Measurements from ENCODE around the gene TUB.

TUB gene

DNA sequence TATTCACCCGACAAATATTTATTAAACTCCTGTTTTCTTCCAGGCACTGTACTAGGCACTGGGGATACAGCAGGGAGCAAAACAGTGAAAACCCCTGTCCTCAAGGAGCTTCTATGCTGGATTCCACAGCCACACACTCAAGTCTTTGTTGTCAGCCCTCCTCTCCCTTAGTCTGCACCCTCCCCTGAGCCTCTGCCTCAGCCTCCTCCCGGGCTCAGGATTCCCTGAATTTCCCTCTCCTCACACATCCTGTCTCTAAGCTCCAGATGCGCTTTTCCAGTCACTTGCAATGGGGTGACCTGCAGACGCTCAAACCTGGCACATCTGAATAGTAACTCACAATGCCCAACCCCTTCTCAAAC is 13.5 kb upstream of the TUB start:
- H3K4me3 ChIP-seq (ENCODE audit: low read length) = no peak overlapping the region
- peaks cover 21% of the 10 kb centered on the region for H3K27me3 ChIP-seq (ENCODE audit: insufficient read depth, low read length)
- H2AFZ ChIP-seq (ENCODE audit: low read depth, low read length) = no peak overlapping the region
- no peaks in the 10 kb centered on the region for H3K9me3 ChIP-seq (ENCODE audit: low read length)
- H3K4me1 ChIP-seq (ENCODE audit: insufficient read depth, low read length) = peaks cover 12% of the 10 kb centered on the region
- H3K36me3 ChIP-seq (ENCODE audit: insufficient read depth, low read length) = no peaks in the 10 kb centered on the region

DNA sequence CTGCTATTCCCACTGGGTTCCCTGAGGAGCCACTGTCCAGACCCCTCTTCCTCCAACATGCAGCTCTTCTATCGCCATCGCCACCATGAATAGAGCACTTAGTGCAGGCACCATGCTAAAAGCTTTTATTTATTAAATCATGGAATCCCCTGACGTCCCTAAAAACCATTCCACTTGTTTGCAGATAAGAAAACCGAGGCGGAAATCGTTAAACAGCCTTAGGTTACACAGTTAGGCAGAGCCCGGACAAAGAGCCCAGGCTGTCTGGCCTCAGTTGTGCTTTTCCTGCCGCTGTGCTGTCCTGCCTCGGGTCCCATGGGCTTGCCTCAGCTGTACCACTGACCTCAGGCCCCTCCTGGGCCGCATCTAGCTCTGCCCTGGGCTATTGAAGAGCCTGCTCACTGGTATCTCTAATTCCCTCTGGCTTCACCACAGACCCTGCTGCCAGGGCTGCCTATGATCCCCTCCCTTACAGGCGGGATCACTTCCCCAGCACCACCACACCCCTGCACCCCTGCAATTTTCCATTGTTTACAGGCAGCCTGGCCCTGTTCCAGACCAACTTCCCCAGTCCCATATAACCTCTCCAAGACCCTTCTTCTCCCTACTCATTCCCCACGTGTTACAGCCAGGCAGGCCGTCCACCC is 13.0 kb upstream of the TUB start:
- Histone ChIP-seq H3K36me3 (ENCODE audit: insufficient read depth, low read length) (no peaks in the 10 kb centered on the region), H3K4me3 (ENCODE audit: low read length) (no peak overlapping the region), H3K27me3 (ENCODE audit: insufficient read depth, low read length) (peaks cover 22% of the 10 kb centered on the region), H2AFZ (ENCODE audit: low read depth, low read length) (no peak overlapping the region), H3K4me1 (ENCODE audit: insufficient read depth, low read length) (peaks cover 13% of the 10 kb centered on the region), H3K9me3 (ENCODE audit: low read length) (no peaks in the 10 kb centered on the region)

DNA sequence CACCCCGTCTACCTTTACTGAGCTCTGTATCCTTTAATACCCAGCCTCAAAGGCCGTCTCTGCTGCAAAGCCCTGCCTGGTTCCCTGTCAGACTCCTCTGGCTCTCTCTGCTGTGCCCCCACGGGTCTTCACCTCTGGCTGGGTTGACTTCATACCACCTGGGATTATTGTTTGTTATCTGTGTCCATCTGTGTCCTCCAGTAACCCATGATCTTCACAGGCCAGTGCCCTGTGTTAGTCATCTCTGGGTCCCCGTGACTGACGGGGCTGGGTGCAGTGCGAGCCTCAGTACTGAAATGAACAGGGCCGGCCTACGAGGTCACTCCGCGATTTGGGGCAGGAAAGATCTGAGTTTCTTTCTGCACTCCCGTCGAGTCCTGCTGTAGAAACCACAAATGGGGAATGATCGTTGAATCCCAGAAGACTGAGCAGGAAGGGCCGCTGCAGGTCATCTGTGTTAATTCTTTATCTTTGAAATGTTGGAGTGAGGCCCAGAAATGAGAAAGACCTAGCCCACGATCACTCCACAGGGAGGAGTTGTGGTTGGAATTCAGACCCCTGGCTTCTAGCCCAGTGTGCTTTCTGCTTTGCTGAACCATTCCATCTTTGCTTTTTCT is 12.3 kb upstream of the TUB start:
- H3K36me3 ChIP-seq (ENCODE audit: insufficient read depth, low read length) = no peaks in the 10 kb centered on the region
- H3K4me3 ChIP-seq (ENCODE audit: low read length) = no peak overlapping the region
- peaks cover 13% of the 10 kb centered on the region for H3K4me1 ChIP-seq (ENCODE audit: insufficient read depth, low read length)
- peaks cover 22% of the 10 kb centered on the region for H3K27me3 ChIP-seq (ENCODE audit: insufficient read depth, low read length)
- no peak overlapping the region for H2AFZ ChIP-seq (ENCODE audit: low read depth, low read length)
- no peaks in the 10 kb centered on the region for H3K9me3 ChIP-seq (ENCODE audit: low read length)

DNA sequence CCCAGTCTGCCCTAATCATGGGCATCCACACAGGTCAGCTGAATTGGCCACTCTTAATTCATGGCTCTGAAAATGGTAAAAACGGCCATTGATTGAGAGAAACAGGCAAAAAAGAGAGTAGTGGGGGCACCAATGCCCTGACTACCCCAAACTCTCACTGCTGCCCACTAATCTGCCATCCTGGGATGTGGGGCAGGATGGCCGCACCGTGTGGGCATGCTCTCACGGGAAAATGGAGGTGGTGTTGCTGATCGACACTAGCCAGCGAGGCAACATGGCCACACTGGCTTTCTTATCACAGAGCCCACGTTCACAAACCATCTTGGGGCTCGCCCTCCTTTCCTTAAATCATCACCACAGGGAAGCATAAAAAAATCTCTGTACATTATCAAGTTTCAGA is 11.2 kb upstream of the TUB start:
- Histone ChIP-seq H3K36me3 (ENCODE audit: insufficient read depth, low read length) (no peaks in the 10 kb centered on the region), H2AFZ (ENCODE audit: low read depth, low read length) (no peak overlapping the region), H3K4me3 (ENCODE audit: low read length) (no peak overlapping the region), H3K27me3 (ENCODE audit: insufficient read depth, low read length) (peaks cover 18% of the 10 kb centered on the region), H3K9me3 (ENCODE audit: low read length) (no peaks in the 10 kb centered on the region), H3K4me1 (ENCODE audit: insufficient read depth, low read length) (peaks cover 13% of the 10 kb centered on the region)

DNA sequence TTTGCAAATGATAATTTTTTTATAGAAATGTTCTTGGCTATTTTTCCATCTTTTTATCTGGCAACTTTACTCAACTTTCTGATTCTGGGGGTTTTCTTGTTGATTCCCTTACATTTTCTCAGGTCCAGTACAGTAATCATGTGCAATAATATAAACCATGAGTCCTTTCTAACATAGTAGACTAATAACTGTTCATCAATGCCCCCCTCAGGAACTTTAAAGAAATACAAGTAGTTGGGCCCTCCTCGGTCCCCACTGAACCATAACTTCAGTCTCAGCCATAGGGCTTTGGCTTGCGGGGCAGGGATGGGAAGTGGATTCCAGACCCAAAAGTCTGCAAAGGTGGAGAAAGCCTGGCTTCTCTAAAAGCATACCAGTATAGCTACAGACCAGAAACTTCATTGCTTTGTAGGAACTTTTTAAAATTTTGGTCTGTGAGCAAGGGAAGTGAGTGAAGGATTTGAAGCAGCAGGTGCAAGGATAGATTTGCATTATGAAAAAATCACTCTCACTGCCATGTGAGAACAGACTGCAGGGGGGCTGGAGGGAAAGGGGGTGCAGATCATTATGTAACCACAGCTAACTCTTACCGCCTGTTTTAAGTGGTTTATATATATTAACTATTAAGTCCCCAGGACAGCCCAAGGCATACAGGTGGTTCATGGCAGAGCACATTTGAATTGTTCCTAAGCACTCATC is 10.4 kb upstream of the TUB start:
- peaks cover 18% of the 10 kb centered on the region for H3K27me3 ChIP-seq (ENCODE audit: insufficient read depth, low read length)
- H3K9me3 ChIP-seq (ENCODE audit: low read length) = no peaks in the 10 kb centered on the region
- no peaks in the 10 kb centered on the region for H3K36me3 ChIP-seq (ENCODE audit: insufficient read depth, low read length)
- no peak overlapping the region for H2AFZ ChIP-seq (ENCODE audit: low read depth, low read length)
- H3K4me1 ChIP-seq (ENCODE audit: insufficient read depth, low read length) = peaks cover 13% of the 10 kb centered on the region
- H3K4me3 ChIP-seq (ENCODE audit: low read length) = no peak overlapping the region

DNA sequence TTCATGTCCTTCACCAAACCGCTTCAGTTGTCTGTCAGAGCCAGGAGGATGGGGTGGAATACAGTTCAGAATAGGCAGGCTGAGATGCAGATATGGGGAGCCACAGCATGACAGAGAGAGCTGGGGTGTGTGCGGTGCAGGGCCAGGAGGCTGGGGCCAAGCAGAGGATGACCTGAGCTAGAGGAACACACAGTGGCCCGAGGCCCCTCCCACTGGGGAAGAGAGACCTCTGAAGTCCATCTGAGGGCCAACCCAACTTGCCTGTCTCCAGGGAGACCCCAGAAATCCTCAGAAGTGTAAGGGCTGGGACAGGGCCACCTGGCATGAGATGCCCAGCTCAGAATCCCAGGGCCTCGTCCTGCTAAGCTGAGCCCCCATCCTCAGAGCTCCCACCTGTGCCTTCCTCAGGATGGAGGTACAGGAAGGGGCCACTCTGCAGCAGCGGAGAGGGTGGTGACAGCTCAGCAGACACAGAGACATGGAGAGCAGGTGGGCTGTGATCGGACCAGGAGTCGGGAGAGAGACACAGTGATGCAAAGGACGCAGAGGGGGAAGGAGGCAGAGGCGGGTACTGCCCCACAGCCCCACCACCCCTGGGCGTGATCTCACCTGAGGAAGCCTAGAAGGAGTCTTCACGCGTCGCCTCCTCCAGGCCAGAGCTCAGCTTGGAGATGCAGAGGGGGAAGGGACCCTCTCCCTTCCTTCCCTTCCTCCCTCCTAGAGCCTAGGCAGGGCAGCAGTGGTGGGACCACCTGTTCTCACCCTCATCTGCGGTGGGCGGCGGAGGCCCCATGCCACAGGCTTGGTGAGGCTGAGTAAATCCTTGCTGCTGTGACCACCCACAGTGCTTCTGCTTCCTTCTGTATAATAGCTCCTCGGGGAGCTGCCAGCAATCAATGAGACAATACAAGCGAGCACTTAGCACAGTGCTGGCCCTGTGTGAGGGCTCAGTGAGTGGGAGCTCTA is 9.1 kb upstream of the TUB start:
- Histone ChIP-seq H2AFZ (ENCODE audit: low read depth, low read length) (no peak overlapping the region), H3K4me1 (ENCODE audit: insufficient read depth, low read length) (peaks cover 13% of the 10 kb centered on the region), H3K27me3 (ENCODE audit: insufficient read depth, low read length) (peaks cover 13% of the 10 kb centered on the region), H3K4me3 (ENCODE audit: low read length) (no peak overlapping the region), H3K9me3 (ENCODE audit: low read length) (no peaks in the 10 kb centered on the region), H3K36me3 (ENCODE audit: insufficient read depth, low read length) (no peaks in the 10 kb centered on the region)

DNA sequence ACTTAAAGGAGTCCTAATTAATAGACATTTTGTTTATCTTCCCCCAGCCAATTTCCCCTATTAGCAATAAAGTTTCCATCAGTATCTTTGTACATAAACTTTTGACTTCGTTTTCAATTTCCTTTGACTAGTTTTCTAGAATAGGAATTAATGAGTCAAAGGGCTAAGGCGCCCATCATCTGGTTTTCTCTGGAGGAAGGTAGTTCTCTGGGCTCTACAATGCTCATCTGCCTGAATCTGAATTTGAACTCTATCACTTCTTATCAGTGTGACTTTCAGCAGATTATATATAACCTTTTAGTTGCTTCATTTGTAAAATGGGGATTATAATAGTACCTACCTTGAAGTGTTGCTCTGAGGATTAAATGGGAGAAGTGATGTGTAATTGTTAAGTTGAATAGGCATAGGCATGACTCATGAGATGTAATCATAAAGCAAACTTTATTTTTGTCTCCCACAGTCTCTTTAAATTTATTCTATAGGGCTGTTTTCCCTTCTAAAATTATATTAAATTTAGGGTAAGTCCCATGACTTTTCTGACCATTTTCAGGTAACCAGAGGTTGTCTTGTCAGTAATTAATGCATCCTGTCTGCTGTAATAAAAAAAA is 5.8 kb upstream of the TUB start:
- Histone ChIP-seq H3K9me3 (ENCODE audit: low read length) (no peaks in the 10 kb centered on the region), H2AFZ (ENCODE audit: low read depth, low read length) (no peak overlapping the region), H3K4me3 (ENCODE audit: low read length) (no peak overlapping the region), H3K4me1 (ENCODE audit: insufficient read depth, low read length) (peaks cover 6% of the 10 kb centered on the region), H3K36me3 (ENCODE audit: insufficient read depth, low read length) (no peaks in the 10 kb centered on the region), H3K27me3 (ENCODE audit: insufficient read depth, low read length) (peaks cover 17% of the 10 kb centered on the region)

DNA sequence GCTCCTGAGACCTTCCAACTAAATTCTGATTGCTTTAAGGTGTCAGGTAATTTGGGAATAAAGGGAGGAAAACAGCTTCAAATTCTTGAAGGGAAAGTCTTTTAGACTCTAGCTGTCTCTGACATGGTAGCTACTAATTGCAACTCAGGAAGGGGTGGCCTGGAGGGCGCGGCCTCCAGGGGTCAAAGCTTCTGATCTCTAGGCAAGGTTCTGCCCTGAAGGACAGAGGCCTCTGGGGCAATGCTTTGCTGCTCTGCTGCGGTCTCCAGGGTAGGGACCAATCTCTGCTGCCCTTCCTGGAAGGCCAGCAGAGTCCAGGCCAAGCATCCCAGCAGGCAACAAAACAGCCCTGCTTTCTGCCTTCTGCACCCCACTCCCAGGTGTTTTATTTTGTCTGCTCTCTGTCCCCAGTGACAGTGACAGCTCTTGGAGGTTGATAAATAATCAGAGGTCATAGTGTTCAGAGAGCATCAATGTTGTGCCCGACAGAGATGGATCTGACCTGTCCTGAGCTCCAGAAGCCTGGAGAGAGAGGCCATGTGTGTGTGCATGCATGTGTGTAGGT is 1.8 kb upstream of the TUB start:
- Histone ChIP-seq H3K4me3 (ENCODE audit: low read length) (no peak overlapping the region), H3K9me3 (ENCODE audit: low read length) (no peaks in the 10 kb centered on the region), H3K36me3 (ENCODE audit: insufficient read depth, low read length) (no peaks in the 10 kb centered on the region), H2AFZ (ENCODE audit: low read depth, low read length) (no peak overlapping the region), H3K4me1 (ENCODE audit: insufficient read depth, low read length) (peaks cover 31% of the 10 kb centered on the region), H3K27me3 (ENCODE audit: insufficient read depth, low read length) (peaks cover 4% of the 10 kb centered on the region)

DNA sequence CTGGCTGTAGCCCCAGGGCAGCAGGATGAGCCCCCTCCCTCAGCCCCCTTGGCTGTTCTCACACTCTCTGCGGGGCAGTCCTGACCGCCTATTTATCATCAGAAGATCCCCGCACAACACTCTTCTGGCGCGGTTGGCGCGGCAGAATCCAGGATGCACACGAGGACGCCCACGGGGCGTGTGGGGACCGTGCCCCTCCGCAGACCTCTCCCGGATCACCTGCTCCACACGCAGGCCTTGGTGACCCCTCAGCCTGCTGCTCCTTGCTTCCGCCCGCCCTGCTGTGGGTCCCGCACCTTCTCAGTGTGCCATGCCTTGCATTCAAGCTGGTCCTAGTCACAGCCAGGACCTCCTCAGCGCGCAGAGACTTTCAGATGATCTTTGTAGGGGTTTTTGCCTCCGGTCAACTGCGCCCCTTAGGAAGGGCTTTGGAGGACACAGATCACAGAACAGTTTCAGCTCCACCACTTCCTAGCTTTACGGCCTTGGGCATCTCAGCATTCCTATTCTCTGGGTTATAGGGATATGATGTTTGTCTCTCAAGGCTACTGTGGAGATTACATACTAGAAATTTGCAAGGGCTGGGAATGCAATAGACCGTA is 841 bp upstream of the TUB start:
- Histone ChIP-seq H3K4me3 (ENCODE audit: low read length) (peak overlapping the region; percentile 47), H3K9me3 (ENCODE audit: low read length) (no peaks in the 10 kb centered on the region), H3K27me3 (ENCODE audit: insufficient read depth, low read length) (peaks cover 4% of the 10 kb centered on the region), H3K36me3 (ENCODE audit: insufficient read depth, low read length) (no peaks in the 10 kb centered on the region), H2AFZ (ENCODE audit: low read depth, low read length) (peak overlapping the region; percentile 5), H3K4me1 (ENCODE audit: insufficient read depth, low read length) (peaks cover 37% of the 10 kb centered on the region)

DNA sequence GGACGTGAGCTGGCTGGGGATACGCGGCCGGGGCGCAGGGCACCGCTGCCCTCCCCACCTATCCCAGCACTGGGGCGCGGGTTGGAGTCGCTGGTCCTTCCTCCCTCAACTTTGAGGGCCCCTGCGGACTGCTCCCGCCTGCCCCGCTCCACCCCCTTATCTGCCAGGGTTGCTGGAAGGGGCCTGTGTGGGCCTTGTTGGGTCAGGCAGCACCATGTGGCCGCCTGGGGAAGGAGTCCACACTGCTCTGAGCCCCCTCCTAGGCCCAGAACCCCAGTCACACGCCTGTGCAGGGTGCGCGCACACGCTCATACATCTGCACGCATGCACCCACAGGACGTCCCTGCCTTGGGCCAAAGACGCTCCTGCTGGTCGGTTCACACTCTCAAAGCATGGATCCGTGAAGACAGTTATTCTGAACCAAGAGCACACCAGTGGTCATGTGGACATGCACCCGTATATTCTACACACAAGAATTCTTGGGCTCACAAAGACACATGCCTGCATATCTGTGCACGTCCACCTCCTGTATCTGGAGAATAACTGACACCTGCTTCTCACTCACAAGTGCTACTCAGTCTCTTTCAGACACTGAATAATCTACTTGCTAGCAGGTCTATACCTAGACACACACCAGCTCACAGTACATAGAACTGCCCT is 710 bp downstream of the TUB start:
- Histone ChIP-seq H3K4me1 (ENCODE audit: insufficient read depth, low read length) (peaks cover 46% of the 10 kb centered on the region), H2AFZ (ENCODE audit: low read depth, low read length) (peak overlapping the region; percentile 59), H3K4me3 (ENCODE audit: low read length) (peak overlapping the region; percentile 47), H3K27me3 (ENCODE audit: insufficient read depth, low read length) (peaks cover 4% of the 10 kb centered on the region), H3K9me3 (ENCODE audit: low read length) (no peaks in the 10 kb centered on the region), H3K36me3 (ENCODE audit: insufficient read depth, low read length) (no peaks in the 10 kb centered on the region)

DNA sequence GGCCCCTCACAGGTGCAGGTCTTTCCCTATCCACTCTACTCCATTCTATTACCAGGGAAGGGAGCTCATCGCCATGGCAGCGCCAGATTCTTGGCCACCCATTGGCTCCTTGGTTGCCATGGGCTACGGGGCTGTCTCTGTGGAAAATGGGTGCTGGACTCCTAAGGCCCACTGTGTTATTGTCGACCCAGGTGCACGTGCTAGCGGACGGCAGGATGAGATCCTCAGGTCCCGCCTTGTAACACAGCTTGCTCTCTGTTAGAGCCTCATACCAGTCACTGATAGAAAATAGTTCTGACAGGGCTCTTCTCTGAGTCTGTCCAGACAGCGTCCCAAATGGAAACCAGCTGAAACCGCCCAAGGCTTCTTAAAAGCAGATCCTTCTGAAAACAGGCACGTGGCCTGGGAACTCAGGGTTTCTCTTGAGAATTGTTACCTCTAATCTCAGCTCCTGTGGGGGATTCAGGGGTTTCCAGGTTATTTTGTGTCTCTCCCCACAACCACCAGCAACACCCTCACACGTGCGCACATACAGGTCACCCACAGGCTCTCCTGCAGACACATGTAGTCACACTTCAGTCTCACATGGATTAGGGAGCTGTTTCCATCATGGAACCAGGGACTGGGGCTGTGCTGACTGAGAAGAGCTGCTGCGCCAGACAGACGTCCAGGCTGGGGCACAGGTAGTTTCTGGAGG is 1.5 kb downstream of the TUB start:
- peaks cover 46% of the 10 kb centered on the region for H3K4me1 ChIP-seq (ENCODE audit: insufficient read depth, low read length)
- no peaks in the 10 kb centered on the region for H3K9me3 ChIP-seq (ENCODE audit: low read length)
- H3K27me3 ChIP-seq (ENCODE audit: insufficient read depth, low read length) = no peaks in the 10 kb centered on the region
- H3K36me3 ChIP-seq (ENCODE audit: insufficient read depth, low read length) = no peaks in the 10 kb centered on the region
- H2AFZ ChIP-seq (ENCODE audit: low read depth, low read length) = no peak overlapping the region
- H3K4me3 ChIP-seq (ENCODE audit: low read length) = peak overlapping the region; percentile 47
